ENCODE measurements around the gene WSCD2. TPM values are rescaled to one million over a fixed set of nuclear protein-coding genes. Genes with fewer than 3 reads are reported as not detected.

Gene WSCD2
- total RNA-seq, 1 experiment from 2014 or later, result not detected

DNA sequence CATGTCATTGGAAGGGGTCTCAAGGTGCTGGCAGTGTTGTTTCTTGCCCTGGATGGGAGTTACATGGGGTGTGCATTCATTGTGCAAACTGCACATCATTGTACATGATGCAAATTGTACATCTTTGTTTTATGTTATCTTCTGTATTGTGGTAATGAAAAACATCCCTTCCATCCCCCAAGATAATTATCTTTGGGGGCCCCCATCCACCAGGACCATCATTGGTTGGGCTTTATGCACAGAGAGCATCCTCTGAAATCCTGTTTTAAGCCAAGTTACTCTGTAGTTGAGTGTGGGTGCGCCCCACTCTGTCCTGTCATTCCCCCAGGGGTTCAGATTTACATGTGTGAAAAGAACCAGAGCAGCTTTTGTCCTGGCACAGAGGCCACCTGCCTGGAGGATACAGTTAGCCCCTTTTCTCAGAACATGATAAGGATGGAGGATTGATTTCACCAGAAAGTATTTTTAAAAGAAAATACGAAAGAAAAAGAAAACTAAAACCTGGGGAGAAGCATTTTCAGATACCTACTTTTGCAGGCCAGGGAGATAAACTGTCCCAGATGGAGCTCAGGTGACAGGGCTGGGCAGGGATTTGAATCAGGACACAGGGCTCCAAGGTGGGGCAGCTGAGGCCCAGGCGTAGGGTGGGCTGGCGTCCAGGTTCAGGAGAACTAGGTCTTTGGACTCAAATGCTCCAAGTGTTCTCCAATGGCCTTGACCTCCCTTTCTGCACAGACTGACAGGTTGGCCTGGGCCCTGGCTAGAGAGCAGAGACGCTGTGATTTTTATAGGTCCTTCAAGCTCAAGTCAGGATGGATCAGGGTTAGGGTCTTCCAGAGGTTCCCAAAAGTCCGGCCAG is 17.2 kb downstream of the WSCD2 start:
- no peak for DNase-seq
- Mint-ChIP-seq H3K9me3 (ENCODE audit: unreplicated experiment) (no peaks in the 10 kb centered on the region), H3K4me3 (ENCODE audit: unreplicated experiment) (no peak overlapping the region), H3K4me1 (ENCODE audit: low read depth, unreplicated experiment) (no peaks in the 10 kb centered on the region), H3K36me3 (ENCODE audit: insufficient read depth, unreplicated experiment) (no peaks in the 10 kb centered on the region), H3K27ac (ENCODE audit: unreplicated experiment) (no peak overlapping the region), H3K27me3 (ENCODE audit: insufficient read depth, unreplicated experiment) (peaks cover 22% of the 10 kb centered on the region)
- Histone ChIP-seq H3K4me1 (no peaks in the 10 kb centered on the region), H3K4me3 (ENCODE audit: low read depth, low read length) (no peak overlapping the region), H3K9me3 (no peaks in the 10 kb centered on the region), H3K27me3 (replicated peaks; ENCODE audit: control insufficient read depth, insufficient read depth, low read length) (no peaks in the 10 kb centered on the region; the same call in 1 of the 2 replicates), H3K36me3 (ENCODE audit: control insufficient read depth, insufficient read depth, low read length) (no peaks in the 10 kb centered on the region)
- intact Hi-C loops (cut with micrococcal nuclease; ENCODE audit: unreplicated experiment), result no loop called here
- BruUV-seq (replicated peaks), result no TSS peak
- POLR2A ChIA-PET, result no interaction called here
- CTCF ChIA-PET, result no interaction called here
- TF ChIP-seq, protein P1, sequence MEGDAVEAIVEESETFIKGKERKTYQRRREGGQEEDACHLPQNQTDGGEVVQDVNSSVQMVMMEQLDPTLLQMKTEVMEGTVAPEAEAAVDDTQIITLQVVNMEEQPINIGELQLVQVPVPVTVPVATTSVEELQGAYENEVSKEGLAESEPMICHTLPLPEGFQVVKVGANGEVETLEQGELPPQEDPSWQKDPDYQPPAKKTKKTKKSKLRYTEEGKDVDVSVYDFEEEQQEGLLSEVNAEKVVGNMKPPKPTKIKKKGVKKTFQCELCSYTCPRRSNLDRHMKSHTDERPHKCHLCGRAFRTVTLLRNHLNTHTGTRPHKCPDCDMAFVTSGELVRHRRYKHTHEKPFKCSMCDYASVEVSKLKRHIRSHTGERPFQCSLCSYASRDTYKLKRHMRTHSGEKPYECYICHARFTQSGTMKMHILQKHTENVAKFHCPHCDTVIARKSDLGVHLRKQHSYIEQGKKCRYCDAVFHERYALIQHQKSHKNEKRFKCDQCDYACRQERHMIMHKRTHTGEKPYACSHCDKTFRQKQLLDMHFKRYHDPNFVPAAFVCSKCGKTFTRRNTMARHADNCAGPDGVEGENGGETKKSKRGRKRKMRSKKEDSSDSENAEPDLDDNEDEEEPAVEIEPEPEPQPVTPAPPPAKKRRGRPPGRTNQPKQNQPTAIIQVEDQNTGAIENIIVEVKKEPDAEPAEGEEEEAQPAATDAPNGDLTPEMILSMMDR (IDR thresholded peaks at IDR 0.05; ENCODE audit: insufficient read depth in 1 of 2, low read depth in 1 of 2, low read length in 1 of 2, severe bottlenecking in 1 of 2, unreplicated experiment in 1 of 2), result no peak

DNA sequence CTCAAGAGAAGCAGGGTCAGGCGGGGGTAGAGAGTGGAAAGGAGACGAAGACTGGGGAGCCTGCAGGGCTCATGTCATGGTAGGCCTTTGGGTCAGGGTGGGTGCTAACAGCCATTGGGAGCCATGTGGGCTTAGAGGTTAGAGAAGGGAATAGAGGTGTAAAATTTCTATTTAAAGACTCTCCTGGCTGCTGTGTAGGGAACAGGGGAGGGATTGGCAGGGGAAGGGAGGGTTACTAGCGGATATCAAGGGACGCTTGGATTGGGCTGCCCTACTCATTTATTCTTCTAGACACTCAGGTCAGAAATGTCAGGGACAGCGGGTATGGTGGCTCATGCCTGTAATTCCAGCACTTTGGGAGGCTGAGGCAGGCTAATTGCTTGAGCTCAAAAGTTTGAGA is 18.2 kb downstream of the WSCD2 start:
- Histone ChIP-seq H3K9me3 (no peaks in the 10 kb centered on the region), H3K36me3 (ENCODE audit: control insufficient read depth, insufficient read depth, low read length) (no peaks in the 10 kb centered on the region), H3K27me3 (replicated peaks; ENCODE audit: control insufficient read depth, insufficient read depth, low read length) (no peaks in the 10 kb centered on the region; the same call in 1 of the 2 replicates), H3K4me1 (no peaks in the 10 kb centered on the region), H3K4me3 (ENCODE audit: low read depth, low read length) (no peak overlapping the region)
- H3K9me3 Mint-ChIP-seq (ENCODE audit: unreplicated experiment), result no peaks in the 10 kb centered on the region
- intact Hi-C loops (cut with micrococcal nuclease; ENCODE audit: unreplicated experiment), result no loop called here
- TF ChIP-seq, protein P1 (IDR thresholded peaks at IDR 0.05; ENCODE audit: insufficient read depth in 1 of 2, low read depth in 1 of 2, low read length in 1 of 2, severe bottlenecking in 1 of 2, unreplicated experiment in 1 of 2), result no peak
- CTCF ChIA-PET, result no interaction called here
- H3K27ac Mint-ChIP-seq (ENCODE audit: unreplicated experiment), result no peak overlapping the region
- no TSS peak for BruUV-seq (replicated peaks)
- H3K36me3 Mint-ChIP-seq (ENCODE audit: insufficient read depth, unreplicated experiment), result no peaks in the 10 kb centered on the region
- peaks cover 25% of the 10 kb centered on the region for H3K27me3 Mint-ChIP-seq (ENCODE audit: insufficient read depth, unreplicated experiment)
- no peaks in the 10 kb centered on the region for H3K4me1 Mint-ChIP-seq (ENCODE audit: low read depth, unreplicated experiment)
- DNase-seq, result no peak
- POLR2A ChIA-PET, result no interaction called here
- H3K4me3 Mint-ChIP-seq (ENCODE audit: unreplicated experiment), result no peak overlapping the region

DNA sequence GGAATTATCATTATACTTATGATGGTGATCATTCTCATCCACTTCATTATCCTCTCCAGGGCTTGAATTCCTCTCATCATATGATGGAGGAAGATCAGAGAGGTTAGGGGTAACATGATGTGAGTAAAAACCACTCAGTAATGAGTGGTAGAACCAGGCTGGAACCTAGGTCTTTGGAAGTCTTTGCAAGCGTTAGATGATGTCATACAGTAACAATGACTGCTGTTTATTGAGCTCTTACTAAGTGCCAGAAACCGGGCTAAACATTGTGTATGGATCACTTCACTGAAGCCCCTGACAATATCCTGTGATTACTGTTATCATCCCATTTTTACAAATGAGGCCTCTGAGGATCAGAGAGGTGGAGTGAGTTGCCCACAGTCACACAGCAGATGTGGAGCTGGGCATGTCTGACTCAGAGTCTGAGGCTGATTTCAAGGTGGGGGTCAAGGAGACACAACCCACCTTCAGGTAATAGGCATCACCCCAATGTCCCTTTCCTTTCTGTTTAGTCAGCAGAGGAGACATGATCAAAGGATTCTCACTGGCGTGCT is 19.5 kb downstream of the WSCD2 start:
- POLR2A ChIA-PET, result no interaction called here

More for the DNA sequence above, 19.5 kb downstream of the WSCD2 start:
- Histone ChIP-seq H3K4me3 (ENCODE audit: low read depth, low read length) (no peak overlapping the region), H3K4me1 (no peaks in the 10 kb centered on the region), H3K27me3 (replicated peaks; ENCODE audit: control insufficient read depth, insufficient read depth, low read length) (no peaks in the 10 kb centered on the region), H3K36me3 (ENCODE audit: control insufficient read depth, insufficient read depth, low read length) (no peaks in the 10 kb centered on the region), H3K9me3 (no peaks in the 10 kb centered on the region)
- H3K27ac Mint-ChIP-seq (ENCODE audit: unreplicated experiment), result no peak overlapping the region
- no peak for DNase-seq
- no peak overlapping the region for H3K4me3 Mint-ChIP-seq (ENCODE audit: unreplicated experiment)
- H3K9me3 Mint-ChIP-seq (ENCODE audit: unreplicated experiment), result no peaks in the 10 kb centered on the region
- no peaks in the 10 kb centered on the region for H3K36me3 Mint-ChIP-seq (ENCODE audit: insufficient read depth, unreplicated experiment)
- CTCF ChIA-PET, result no interaction called here
- H3K4me1 Mint-ChIP-seq (ENCODE audit: low read depth, unreplicated experiment), result no peaks in the 10 kb centered on the region
- TF ChIP-seq, protein P1 (IDR thresholded peaks at IDR 0.05; ENCODE audit: insufficient read depth in 1 of 2, low read depth in 1 of 2, low read length in 1 of 2, severe bottlenecking in 1 of 2, unreplicated experiment in 1 of 2), result no peak
- no TSS peak for BruUV-seq (replicated peaks)
- peaks cover 26% of the 10 kb centered on the region for H3K27me3 Mint-ChIP-seq (ENCODE audit: insufficient read depth, unreplicated experiment)
- intact Hi-C loops (cut with micrococcal nuclease; ENCODE audit: unreplicated experiment), result no loop called here
